PC-9 (cell line): Measurements from ENCODE around the gene RHBDL1. TPM values are rescaled to one million over a fixed set of nuclear protein-coding genes. Genes with fewer than 3 reads are reported as not detected.

Experiments used
- BruUV-seq: library from RNA; stranded (reverse); fragments of 400-500 nt; replicated peaks from 2 replicates; lab custom pipeline; 2021; lab: Mats Ljungman, UMichigan
- CTCF ChIA-PET: fragments of 300-600 bp; sonication (Branson Sonifier 250); formaldehyde crosslinking; loops from one replicate; lab custom pipeline; 2022; ENCODE audit warnings: antibody characterized with exemption; lab: Charles Lee
- POLR2A ChIA-PET: fragments of 300-600 bp; sonication (Branson Sonifier 250); formaldehyde crosslinking; loops from one replicate; lab custom pipeline; 2022; ENCODE audit warnings: antibody characterized with exemption; ENCODE audit not compliant: unreplicated experiment; lab: Charles Lee
- DNase-seq, 2 experiments: peaks; one replicate each; pipeline versions ENCODE4 v3.0.0 to v3.0.0-alpha.2; 2015 to 2022; ENCODE audit warnings: mixed read lengths in 1 of 2
- H2AFZ ChIP-seq: fragments of 200-600 bp; sonication (generic); 2 replicates; pipeline ENCODE4 v1.8.1; 2017; ENCODE audit warnings: antibody characterized with exemption
- H3F3A ChIP-seq: fragments of 200-600 bp; sonication (generic); 2 replicates; pipeline ENCODE4 v1.8.1; 2017; ENCODE audit warnings: antibody characterized with exemption, mild to moderate bottlenecking, low read depth; ENCODE audit not compliant: insufficient read depth
- H3K27ac ChIP-seq: fragments of 200-600 bp; sonication (generic); 2 replicates; pipeline ENCODE4 v1.6.1; 2016; ENCODE audit warnings: mixed run types
- H3K27me3 ChIP-seq: fragments of 200-600 bp; sonication (generic); 2 replicates; pipeline ENCODE4 v1.6.1; 2016; ENCODE audit warnings: low read depth, mixed run types; ENCODE audit not compliant: insufficient read depth
- H3K36me3 ChIP-seq: fragments of 200-600 bp; sonication (generic); 2 replicates; pipeline ENCODE4 v1.6.1; 2016; ENCODE audit warnings: low read depth, mixed run types
- H3K4me1 ChIP-seq: fragments of 200-600 bp; sonication (generic); replicated peaks from 2 replicates; pipeline ENCODE4 v1.6.1; 2016; ENCODE audit warnings: mixed run types; ENCODE audit not compliant: insufficient read depth
- H3K4me2 ChIP-seq: fragments of 200-600 bp; sonication (generic); 2 replicates; pipeline ENCODE4 v1.6.1; 2017; ENCODE audit warnings: mixed run types
- H3K4me3 ChIP-seq: fragments of 200-600 bp; sonication (generic); 2 replicates; pipeline ENCODE4 v1.6.1; 2016; ENCODE audit warnings: mixed run types
- H3K79me2 ChIP-seq: fragments of 200-600 bp; sonication (generic); 2 replicates; pipeline ENCODE4 v1.6.1; 2017; ENCODE audit warnings: low read depth, mixed run types
- H3K9me2 ChIP-seq: fragments of 200-600 bp; sonication (generic); 2 replicates; pipeline ENCODE4 v1.8.1; 2017; ENCODE audit warnings: mild to moderate bottlenecking; ENCODE audit not compliant: insufficient read depth
- H3K9me3 ChIP-seq: fragments of 200-600 bp; sonication (generic); 2 replicates; pipeline ENCODE4 v1.8.1; 2016; ENCODE audit warnings: low read depth; ENCODE audit not compliant: insufficient read depth
- H4K20me1 ChIP-seq: fragments of 200-600 bp; sonication (generic); 2 replicates; pipeline ENCODE4 v1.8.1; 2017; ENCODE audit not compliant: insufficient read depth
- EZH2 ChIP-seq: fragments of 200-600 bp; sonication (generic); IDR thresholded peaks from 2 replicates; pipeline ENCODE4 v1.8.0; 2017; ENCODE audit warnings: antibody characterized with exemption, low read depth
- intact Hi-C: fragments of 100-400 bp; cut with micrococcal nuclease; formaldehyde crosslinking; loops from one replicate; pipeline ENCODE4 v1.10.0; 2022; ENCODE audit not compliant: unreplicated experiment
- total RNA-seq: library from RNA; stranded (reverse); gene quantifications from 2 replicates; pipeline ENCODE4 v1.2.3, GENCODE V29; 2021
- TF ChIP-seq, protein P1 (sequence below): fragments of 200-600 bp; sonication (generic); conservative IDR thresholded peaks from 2 replicates; pipeline ENCODE4 v1.6.1; 2017; ENCODE audit warnings: mixed run types, antibody characterized with exemption, mild to moderate bottlenecking, moderate library complexity

Gene RHBDL1
- total RNA-seq, 1 experiment from 2014 or later = 18.1 TPM

DNA sequence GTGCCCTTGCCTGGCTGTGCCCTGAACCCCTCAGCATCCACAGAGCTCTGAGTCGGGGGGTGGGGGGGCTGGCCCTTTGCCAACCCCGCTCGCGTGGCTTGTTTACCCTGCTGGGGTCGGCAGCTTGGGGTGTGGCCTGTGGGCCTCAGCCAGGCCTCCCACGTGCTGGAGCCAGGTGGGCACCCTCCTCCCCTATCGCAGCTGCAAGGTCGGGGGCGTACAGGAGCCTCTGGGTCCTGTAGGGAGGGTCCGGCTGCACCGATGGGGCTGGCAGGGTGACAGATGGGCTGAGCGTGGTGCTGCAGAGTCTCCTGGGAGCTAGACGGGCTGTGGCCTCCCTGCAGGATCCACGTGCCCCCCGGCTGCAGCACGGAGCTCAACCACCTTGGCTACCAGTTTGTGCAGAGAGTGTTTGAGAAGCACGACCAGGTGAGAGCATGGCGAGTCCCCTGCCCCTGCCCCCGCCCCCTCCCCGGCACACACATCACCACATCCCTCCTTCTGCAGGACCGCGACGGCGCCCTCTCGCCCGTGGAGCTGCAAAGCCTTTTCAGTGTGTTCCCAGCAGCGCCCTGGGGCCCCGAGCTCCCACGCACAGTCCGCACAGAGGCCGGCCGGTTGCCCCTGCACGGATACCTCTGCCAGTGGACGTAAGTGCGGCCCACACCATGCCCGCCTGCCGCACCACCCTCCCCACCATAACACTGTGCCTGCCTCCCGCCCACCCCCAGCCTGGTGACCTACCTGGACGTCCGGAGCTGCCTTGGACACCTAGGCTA is 3.9 kb upstream of the RHBDL1 start:
- Histone ChIP-seq H3K27ac (no peak overlapping the region), H3K27me3 (no peaks in the 10 kb centered on the region), H3K4me3 (no peak overlapping the region), H3K9me3 (no peaks in the 10 kb centered on the region), H2AFZ (no peak overlapping the region), H3F3A (peaks cover 16% of the 10 kb centered on the region; the same call in 1 of the 2 replicates), H3K9me2 (no peaks in the 10 kb centered on the region), H4K20me1 (no peaks in the 10 kb centered on the region; the same call in 1 of the 2 replicates), H3K79me2 (peaks cover 21% of the 10 kb centered on the region), H3K36me3 (no peaks in the 10 kb centered on the region), H3K4me2 (no peak overlapping the region), H3K4me1 (peaks cover 9% of the 10 kb centered on the region; the same call in 1 of the 2 replicates)
- intact Hi-C loops = no loop called here
- no peak for DNase-seq
- ChIA-PET CTCF (interaction anchor here (0.6 kb wide), 1 partner anchor 334 kb away, joined by 6 read pairs; no protein-coding TSS in a partner anchor), POLR2A (interaction anchor here (0.6 kb wide), 1 partner anchor 37 kb away, joined by 4 read pairs; no protein-coding TSS in a partner anchor)
- BruUV-seq = no TSS peak
- no peak for TF ChIP-seq EZH2
- TF ChIP-seq, protein P1, sequence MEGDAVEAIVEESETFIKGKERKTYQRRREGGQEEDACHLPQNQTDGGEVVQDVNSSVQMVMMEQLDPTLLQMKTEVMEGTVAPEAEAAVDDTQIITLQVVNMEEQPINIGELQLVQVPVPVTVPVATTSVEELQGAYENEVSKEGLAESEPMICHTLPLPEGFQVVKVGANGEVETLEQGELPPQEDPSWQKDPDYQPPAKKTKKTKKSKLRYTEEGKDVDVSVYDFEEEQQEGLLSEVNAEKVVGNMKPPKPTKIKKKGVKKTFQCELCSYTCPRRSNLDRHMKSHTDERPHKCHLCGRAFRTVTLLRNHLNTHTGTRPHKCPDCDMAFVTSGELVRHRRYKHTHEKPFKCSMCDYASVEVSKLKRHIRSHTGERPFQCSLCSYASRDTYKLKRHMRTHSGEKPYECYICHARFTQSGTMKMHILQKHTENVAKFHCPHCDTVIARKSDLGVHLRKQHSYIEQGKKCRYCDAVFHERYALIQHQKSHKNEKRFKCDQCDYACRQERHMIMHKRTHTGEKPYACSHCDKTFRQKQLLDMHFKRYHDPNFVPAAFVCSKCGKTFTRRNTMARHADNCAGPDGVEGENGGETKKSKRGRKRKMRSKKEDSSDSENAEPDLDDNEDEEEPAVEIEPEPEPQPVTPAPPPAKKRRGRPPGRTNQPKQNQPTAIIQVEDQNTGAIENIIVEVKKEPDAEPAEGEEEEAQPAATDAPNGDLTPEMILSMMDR = no peak

DNA sequence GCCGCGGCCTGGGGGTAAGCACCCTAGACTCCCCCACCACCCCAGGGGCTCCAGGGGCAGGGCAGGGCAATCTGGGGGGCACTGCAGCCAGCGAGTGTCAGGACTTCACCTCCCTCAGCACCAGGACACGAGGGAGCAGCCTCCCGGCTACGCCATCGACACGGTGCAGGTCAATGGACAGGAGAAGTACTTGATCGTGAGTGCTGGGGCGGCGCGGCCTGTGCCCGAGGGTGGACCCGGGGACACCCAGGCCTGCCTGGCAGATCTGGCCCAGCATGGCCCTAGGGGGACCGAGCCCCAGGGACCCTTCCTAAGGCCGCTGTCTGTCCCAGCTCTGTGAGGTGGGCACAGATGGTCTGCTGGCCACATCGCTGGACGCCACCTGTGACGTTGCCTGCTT is 3.1 kb upstream of the RHBDL1 start:
- Histone ChIP-seq H3K36me3 (no peaks in the 10 kb centered on the region), H3K9me3 (no peaks in the 10 kb centered on the region), H4K20me1 (no peaks in the 10 kb centered on the region; the same call in 1 of the 2 replicates), H3K4me3 (no peak overlapping the region), H3K27ac (no peak overlapping the region), H3K79me2 (peaks cover 21% of the 10 kb centered on the region), H3F3A (peaks cover 9% of the 10 kb centered on the region; the same call in 1 of the 2 replicates), H3K4me2 (no peak overlapping the region), H3K27me3 (no peaks in the 10 kb centered on the region), H3K9me2 (no peaks in the 10 kb centered on the region), H3K4me1 (peaks cover 9% of the 10 kb centered on the region; the same call in 1 of the 2 replicates), H2AFZ (no peak overlapping the region)
- ChIA-PET CTCF (no interaction called here), POLR2A (interaction anchor here (0.5 kb wide), 1 partner anchor 633 kb away, joined by 4 read pairs; no protein-coding TSS in a partner anchor)
- DNase-seq = no peak
- no TSS peak for BruUV-seq
- intact Hi-C loops = no loop called here
- TF ChIP-seq EZH2 = no peak
- TF ChIP-seq, protein P1 = no peak

DNA sequence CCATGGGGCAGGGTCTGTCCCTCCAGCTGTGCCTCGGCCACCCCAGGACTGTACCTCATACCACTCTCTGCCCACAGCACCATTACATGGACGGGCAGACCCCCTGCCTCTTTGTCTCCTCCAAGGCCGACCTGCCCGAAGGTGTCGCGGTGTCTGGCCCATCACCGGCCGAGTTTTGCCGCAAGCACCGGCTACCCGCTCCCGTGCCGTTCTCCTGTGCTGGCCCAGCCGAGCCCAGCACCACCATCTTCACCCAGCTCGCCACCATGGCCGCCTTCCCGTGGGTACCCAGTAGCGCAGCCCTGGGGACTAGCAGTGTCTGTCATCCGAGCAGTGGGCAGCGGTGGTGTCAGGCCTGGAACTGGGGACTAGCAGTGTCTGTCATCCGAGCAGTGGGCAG is 2.6 kb upstream of the RHBDL1 start:
- POLR2A ChIA-PET = no interaction called here
- CTCF ChIA-PET = no interaction called here
- H3K36me3 ChIP-seq = no peaks in the 10 kb centered on the region
- no peak overlapping the region for H2AFZ ChIP-seq
- H3K4me1 ChIP-seq = peaks cover 5% of the 10 kb centered on the region; the same call in 1 of the 2 replicates
- no peaks in the 10 kb centered on the region; the same call in 1 of the 2 replicates for H4K20me1 ChIP-seq
- no peak for DNase-seq
- no peak overlapping the region for H3K4me2 ChIP-seq
- TF ChIP-seq, protein P1 = no peak
- TF ChIP-seq EZH2 = no peak
- no peaks in the 10 kb centered on the region for H3K27me3 ChIP-seq
- no peaks in the 10 kb centered on the region for H3K9me2 ChIP-seq
- peaks cover 21% of the 10 kb centered on the region for H3K79me2 ChIP-seq
- no peak overlapping the region for H3K27ac ChIP-seq
- no TSS peak for BruUV-seq
- no peak overlapping the region for H3K4me3 ChIP-seq
- H3F3A ChIP-seq = peaks cover 6% of the 10 kb centered on the region; the same call in 1 of the 2 replicates
- intact Hi-C loops = no loop called here
- H3K9me3 ChIP-seq = no peaks in the 10 kb centered on the region
